ENCODE data around the gene CACNA2D3.
"Not testable (repeated sequence)": the region's sequence is repeated elsewhere in the genome, so short reads cannot be mapped to it uniquely, and the experiment has no call there.

CACNA2D3 gene

DNA sequence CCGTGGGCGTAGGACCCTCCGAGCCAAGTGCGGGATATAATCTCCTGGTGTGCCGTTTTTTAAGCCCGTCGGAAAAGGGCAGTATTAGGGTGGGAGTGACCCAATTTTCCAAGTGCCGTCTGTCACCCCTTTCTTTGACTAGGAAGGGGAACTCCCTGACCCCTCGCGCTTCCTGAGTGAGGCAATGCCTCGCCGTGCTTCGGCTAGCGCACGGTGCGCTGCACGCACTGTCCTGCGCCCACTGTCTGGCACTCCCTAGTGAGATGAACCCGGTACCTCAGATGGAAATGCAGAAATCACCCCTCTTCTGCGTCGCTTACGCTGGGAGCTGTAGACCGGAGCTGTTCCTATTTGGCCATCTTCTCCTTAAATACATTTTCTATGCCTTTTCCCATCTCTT, 342.2 kb downstream of the CACNA2D3 start:
- DNase-seq (ENCODE audit: low read depth in 2 of 2), result not testable (repeated sequence)

DNA sequence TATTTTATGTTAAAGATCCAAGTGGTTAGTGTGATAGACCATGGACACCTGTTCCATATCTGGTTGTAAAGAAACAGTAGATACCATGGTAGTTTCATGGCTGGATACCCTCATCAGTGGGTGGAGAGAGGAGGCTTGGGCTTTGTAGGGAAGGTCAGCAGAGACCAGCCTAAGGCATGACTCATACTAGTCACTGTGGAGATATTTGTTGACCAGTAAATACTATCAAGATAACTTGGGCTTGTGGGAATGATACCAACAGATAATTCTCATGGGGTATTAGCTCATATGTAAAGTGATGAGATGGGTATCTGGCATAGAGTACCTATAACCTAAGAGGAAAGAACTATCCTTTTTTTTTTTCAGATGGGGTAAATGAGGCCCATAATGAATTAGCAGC, 354.5 kb downstream of the CACNA2D3 start:
- no peak for DNase-seq (ENCODE audit: low read depth in 2 of 2)

DNA sequence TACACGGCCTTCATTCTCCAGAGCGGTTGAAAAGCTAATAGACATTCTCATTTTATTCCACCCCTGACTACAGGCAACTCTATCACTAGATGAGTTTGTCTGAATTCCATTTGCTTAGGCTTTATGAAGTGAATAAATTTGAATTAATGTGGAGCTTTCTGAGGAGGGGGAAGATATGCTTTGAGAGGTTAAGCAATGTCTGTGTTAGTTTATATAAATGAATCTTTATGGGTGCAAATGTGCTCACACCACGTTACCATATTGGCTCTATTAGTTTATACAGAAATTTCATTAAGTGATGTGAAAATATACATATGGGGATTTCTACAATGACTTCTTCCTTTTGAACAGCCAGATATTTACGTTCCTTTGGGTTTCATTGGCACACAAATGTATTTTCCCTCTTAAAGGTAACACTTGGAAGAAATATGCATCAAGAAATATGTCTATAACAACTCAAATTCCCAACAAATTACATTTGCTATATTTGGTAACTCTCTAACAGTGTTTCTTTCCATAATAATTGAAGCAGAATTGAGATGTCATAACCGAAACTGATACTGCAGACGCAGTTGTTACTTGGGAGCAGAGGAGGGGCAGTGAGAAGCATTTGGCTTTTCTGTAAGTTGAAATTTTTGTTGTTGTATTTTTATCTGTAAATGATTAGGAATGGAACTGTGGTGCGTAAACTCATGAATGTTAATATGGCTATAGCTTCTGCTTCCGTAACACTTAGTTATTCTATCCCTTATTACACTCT, 359.4 kb downstream of the CACNA2D3 start:
- DNase-seq (ENCODE audit: low read depth in 2 of 2), result no peak

DNA sequence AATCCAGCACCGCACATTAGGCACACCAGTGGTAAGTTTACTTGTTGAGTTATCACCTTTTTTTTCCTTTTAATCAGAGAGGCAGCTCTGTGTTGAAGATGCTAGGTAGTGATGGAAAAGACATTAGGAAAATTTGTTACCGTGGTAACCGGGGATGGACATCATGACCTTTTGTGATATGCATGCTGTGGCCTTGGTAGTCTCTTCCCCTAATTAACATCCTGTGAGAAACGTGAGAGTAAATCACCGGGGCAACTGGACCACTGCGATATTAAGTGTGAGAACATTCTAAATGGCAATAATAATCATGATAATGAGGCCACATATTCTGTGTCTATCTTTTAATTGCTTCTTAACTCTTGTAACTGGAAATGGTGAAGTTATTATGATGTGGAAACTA, 362.0 kb downstream of the CACNA2D3 start:
- DNase-seq (ENCODE audit: low read depth in 2 of 2), result no peak

DNA sequence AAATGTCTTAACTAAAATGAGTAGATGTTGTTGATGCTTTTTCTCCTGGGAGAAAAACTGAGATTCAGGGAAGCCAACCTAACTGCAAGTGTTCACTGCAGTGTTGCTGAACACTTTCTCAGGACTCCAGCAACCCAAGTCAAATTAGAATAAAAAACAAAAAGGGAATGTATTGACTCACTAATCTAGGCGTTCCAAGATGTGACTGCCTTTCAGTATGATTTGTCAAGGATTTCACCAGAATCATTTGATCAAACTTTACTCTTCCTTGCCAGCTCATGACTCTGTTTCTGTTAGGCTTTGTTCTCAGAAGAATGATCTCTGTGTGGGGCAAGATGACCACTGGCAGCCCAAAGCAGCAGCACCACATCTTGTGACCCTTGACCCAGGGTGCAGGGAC, 364.0 kb downstream of the CACNA2D3 start:
- no peak for DNase-seq (ENCODE audit: low read depth in 2 of 2)

DNA sequence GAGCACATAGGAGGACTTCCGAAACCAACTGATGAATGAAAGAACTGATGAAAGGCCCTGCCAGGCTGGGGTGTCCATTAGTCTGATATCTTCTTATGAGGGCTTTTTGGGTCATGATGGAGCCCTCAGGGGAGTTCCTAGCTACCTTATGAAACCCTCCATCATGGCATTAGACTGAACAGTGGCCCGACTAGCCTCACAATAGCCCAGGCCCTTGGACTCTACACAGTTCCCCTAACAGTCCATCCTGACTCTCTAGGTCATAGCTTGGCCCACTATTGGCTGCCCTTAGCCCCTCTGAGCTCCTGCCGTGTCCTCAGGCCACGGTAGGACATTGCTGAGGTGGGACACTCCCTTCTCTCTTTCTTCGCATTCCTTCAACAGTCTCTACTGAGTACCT, 365.9 kb downstream of the CACNA2D3 start:
- DNase-seq (ENCODE audit: low read depth in 2 of 2), result no peak

DNA sequence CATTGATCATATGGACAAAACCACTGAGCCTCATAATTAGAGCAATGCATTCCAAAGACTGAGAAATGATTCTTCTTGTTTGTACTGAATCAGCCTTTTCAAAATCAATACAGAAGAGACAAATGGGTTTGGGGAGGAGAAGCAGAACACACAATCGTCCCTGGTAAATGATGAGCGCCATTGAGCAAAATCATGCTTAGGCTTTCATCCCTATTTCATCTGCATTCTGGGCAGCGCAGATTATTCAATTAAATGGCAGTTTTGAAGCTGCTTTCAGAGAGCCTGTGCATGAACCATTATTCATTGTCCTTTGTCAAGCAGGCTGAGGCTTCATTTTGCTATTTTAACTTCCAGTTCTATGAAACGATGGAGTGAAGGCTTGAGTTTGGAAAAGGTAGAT, 371.9 kb downstream of the CACNA2D3 start:
- no peak for DNase-seq (ENCODE audit: low read depth in 2 of 2)

DNA sequence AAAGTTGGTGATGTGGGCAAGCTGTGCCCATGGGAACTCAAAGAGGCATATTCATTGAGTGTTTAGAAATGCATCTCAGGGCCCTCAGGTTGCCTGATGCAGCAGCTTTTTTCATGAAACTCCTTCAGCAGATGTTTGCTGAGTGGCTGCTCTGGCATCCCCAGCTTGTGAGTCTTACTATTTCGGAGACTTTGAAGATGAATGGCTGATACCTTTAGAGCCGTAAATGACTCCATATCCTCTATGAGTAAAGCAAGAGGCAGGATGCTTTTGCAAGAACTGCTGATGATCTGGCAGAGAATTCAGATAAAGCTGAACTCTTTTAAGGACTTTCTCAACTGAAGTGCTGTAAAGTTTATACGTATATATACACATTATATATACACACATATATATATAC, 384.3 kb downstream of the CACNA2D3 start:
- DNase-seq (ENCODE audit: low read depth in 2 of 2), result no peak

DNA sequence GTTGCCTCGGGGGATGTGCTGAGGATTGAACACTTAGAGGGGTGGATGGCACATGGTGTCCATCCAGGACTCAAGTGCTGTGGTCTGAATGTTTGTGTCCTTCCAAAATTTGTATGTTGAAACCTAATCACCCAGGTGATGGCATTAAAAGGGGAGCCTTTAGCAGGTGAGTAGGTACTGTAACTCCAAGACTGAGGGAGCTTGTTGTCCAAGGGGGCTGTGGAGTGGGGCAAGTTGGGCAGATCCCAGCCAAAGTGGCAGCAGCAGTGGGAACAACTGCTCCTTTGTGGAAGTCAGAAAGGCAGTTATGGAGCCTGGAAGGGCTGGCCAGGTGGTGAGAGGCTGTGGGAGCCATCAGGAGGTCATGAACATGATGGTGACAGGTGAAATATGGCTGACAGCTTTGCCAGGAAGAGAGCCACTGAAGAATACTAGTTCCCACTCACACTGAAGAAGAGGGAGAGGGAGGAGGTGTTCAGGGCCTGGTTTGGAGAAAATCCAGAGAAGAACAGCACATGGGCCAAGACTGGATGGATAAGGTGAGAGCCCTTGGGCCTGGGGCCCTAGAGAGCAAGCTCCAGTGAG, 385.6 kb downstream of the CACNA2D3 start:
- DNase-seq (ENCODE audit: low read depth in 2 of 2), result no peak

DNA sequence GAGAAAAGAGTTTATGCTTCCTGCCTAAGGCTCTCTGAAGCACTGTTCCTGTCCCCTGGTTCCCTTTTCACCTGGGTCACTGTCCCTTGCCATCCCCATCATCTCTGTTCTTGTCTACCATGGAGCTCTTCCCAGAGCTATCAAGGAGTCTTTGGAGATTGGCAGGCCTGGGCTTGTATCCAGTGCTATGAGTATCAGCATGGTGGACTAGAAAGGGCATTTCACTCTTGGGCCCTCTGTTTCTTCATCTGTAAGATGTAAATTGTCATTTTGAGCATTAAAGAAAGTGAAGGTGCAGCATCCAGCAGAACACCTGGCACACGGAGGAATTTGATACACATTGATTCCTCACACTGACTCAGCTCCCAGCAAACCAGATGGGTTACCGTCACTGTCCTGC, 388.2 kb downstream of the CACNA2D3 start:
- no peak for DNase-seq (ENCODE audit: low read depth in 2 of 2)

DNA sequence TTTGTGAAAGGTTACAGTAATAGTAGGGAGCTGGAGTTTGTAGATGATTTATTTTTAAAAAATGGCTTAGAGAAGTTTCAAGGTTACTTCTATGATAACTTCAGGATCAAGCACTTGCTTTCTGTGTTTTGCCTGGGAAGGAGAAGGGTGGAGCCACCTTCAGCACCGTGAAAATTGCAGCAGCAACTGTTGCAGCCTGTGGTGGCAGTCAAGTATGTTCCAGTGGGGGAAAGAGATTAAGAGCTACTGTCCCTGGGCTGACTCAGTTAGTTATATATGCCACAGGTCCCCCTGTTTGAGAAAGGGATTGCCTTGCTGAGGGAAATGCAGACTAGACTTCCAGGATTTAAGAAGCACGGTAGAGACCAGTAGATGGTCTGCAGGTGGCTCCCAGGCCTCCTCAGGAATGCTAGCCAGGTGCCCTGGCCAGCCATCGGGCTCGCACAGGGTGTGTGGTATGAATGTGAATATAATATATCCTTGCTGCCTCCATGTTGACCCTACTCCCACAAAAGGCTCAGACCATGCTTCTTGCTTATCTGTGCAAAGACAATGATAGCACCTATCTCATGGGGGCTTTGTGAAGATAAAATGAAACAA, 389.5 kb downstream of the CACNA2D3 start:
- DNase-seq (ENCODE audit: low read depth in 2 of 2), result no peak

DNA sequence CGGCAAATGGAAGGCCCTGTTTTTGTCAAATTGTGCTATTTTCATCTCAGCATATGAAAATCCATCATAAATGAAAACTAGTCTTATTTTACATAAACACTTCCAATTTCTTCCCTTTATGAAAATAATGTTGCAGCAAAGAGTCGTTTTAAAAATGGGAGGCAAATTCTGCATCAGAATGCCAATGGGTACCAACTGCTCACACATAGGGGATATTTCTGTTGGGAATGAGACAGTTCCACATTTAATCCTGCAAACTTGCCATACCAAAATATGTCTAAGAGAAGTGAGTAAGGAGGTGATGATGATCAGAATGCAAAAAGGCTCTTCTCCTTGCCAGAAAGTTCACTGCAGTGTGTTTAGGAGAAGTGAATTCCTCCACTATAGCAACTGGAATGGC, 391.7 kb downstream of the CACNA2D3 start:
- DNase-seq (ENCODE audit: low read depth in 2 of 2), result no peak

DNA sequence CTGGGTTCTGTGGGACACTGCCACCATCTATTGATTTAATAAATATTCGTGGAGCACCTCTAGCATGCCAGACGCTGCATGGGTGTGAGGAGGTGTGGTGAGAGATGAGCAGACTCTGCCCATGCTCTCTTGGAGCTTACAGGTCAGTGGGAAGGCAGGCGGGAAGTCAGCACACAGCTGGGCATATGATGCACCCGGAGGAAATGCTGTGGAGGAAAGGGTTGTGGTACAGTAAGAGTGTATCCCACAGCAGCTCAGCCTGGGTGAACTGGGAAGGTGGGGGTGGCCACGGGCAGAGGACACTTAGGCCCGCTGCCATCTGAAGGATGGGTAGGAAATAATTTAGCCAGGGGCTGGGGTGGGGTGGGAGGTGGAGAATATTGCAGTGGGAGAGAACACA, 392.1 kb downstream of the CACNA2D3 start:
- DNase-seq (ENCODE audit: low read depth in 2 of 2), result no peak

DNA sequence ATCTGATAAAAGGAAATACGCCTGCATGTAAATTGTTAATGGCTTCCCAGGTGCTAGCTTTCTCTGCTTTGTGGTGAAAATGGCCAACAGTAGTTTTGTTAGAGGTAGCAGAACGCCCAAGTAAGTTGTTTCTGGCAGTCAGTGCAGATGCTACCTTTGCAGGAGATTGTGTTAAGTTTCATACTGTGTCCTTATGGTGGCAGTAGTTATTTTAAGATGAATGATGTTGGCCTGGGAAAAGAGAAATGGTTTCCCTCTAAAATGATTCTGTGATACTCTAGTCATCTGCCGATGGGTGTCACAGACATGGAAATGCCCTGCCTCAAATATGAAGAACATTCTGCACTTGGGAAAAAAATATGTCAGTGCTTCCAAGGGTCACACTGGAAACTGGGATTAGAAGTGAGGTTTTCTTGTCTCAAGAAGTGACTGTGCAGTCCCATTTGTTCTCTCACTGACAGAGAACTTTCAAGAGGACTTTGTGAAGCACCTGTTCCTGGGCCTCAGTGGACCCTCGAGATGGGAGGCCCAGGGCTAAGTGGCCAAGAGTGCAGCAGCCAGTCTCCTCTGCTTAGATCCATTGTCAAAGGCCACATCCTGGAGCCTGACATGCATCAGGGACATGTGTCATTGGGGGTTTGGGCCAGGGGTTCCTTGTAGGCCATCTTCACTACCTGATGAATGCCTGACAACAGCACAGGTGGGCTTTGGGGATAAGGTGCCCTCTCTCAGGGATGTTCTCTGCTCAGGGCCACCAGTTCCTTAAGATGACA, 393.3 kb downstream of the CACNA2D3 start:
- DNase-seq (ENCODE audit: low read depth in 2 of 2), result no peak

DNA sequence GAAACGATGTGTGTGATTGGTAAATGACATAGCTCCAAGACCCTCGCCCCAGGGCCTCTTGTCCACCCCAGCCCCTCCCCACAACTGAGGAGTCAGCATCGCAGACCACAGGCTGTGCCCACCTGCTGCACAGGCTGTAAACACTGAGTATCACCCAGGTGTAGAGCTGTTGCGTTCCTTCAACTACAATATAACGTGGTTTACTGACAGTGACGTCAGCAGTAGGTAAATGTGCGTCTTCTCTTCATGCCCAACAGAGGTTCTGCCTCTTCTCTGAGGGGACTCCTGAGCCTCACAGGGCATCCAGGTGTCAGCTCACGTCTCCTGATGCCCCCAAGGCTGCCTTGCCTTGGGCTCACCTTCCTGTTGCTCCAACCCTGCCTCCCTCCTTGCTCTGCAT, 395.1 kb downstream of the CACNA2D3 start:
- no peak for DNase-seq (ENCODE audit: low read depth in 2 of 2)

DNA sequence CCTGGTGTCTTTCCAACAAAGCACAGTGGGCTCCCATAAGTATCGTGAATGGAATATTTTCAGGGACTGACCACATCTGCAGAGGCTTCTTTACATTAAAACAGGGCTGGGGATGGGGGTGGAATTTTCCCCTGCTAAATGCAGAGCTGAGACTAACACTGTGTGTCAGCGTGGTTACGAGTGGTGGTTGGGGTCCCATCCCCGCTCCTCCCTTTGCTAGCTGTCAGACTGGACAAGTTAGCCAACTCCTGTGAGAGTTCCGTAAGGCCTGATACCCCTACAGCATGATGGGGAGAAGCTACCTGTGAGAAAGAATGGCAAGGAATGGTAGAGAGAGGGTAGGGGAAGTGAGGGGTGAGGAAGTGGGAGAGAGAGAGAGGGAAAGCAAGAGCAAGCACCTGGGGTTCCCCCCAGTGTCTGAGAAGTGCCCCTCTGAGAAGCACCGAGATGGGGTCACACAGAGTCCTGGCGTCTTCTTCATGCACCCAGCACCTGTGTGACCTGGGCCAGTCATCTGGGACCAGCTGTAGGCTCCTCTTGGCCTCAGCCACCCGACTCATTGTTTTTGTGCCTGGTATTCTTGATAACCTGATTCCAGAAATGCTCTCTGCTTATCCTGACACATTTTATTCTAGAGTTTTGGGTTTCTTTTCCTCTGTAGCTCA, 395.8 kb downstream of the CACNA2D3 start:
- no peak for DNase-seq (ENCODE audit: low read depth in 2 of 2)

DNA sequence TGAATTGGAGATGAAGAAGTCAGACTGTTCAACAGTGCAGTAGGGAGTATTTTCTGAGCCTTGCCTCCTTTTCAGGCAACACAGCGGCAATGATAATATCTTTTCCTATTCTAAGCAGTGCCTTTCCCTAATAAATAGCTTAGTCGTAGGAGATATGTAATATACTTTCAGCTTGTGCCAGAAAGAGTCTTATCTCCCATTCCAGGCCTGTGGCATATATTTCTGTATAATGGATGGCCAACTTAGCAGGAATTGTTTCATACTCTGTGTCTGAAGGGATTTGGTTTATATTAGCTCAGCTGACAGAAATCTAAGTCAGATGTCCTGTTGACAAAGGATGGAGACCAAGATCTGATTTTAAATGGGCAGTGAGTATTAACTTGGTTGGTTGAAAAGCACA, 397.1 kb downstream of the CACNA2D3 start:
- no peak for DNase-seq (ENCODE audit: low read depth in 2 of 2)

DNA sequence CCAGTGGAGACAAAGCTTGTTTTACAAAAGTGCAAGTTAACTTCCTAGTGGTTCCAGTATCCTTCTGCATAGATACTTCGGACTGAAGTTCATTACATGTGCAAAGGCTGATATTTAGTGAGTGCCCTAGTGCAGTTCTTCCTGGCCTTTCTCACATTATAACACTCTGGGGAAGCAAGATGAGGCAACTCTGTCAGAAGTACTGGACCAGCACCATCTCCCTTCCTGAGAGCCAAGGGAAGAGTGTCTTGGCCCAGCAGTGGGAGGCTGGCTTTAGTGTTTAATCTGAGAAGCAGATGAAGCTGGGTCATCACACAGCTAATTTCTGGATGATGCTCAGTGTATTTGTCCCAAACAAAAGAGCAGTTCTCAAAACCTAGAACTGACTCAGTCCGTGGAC, 397.7 kb downstream of the CACNA2D3 start:
- no peak for DNase-seq (ENCODE audit: low read depth in 2 of 2)

DNA sequence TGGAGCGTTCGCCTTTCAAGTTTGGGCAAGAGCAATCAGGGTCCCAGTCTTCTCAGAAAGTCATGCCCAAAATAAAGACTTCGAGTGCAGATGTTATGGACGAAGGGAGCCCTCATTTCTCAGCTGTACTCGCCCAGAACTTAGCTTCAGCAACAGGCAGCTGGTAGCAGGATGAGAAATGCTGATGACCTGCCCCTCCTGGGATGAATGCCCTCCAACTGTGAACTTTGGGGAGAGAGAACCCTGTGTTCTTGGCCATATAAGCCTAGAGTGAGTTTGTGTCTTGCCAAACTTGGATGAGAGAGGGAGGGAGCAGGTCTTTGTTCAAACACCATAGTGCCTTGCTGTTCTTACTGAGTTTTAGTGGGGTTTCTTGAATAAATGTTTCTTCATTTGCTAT, 405.2 kb downstream of the CACNA2D3 start:
- no peak for DNase-seq (ENCODE audit: low read depth in 2 of 2)

DNA sequence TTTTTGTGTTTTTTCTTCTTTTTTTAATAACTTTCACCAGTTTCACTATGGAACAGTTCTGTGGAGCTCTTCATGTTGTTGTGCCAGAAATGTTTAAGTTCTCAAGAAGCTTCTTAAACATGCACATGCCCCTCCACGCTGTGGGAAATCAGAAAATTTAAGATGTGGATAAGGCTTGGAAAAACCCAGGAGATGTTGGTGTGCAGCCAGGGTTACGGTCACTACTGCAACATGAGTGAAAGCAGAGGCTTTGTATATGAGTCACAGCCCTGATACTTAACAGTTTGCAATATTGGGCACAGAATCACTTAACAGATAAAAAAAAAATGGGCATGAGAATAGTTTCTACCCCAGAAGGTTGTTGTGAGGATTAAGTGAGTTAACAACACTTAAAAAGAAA, 405.6 kb downstream of the CACNA2D3 start:
- DNase-seq (ENCODE audit: low read depth in 2 of 2), result no peak

DNA sequence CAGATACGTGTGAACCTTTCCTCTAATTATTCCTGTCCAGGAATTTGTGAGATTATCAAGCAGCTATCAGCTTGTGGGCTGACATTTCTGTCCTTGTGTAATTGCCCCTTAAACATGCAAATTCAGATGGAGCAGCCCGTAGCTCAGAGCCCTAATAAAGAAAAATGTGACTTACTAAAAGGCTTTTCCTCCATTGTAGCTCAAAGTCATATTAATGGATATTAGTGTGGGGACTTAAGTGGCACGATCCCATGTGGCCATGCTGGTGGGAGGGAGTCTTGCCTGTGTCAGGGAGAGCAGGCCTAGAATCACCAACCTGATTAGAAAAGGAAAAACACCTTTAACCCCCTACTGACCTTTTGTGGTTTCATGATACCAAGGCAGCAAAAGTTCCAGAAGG, 406.3 kb downstream of the CACNA2D3 start:
- no peak for DNase-seq (ENCODE audit: low read depth in 2 of 2)

DNA sequence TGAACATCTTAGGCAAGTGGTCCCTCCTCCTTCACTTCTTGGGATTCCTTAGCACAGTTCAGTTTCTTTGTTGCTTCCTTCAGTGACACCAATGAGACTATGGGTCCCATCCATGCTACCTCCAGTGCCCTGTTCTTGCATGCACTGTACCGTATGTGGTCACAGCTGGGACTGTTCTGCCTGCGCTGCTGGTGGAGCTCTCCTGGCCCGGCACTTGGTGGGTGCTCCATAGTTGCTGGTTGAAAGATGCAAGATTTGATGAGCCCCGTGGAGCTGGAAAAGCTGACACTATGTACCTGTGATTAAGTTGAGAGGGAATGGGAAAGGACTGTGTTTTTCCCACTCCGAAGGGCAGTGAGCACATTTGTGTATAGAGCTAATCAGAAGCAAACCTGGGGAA, 407.7 kb downstream of the CACNA2D3 start:
- DNase-seq (ENCODE audit: low read depth in 2 of 2), result no peak

All from stimulated activated CD4-positive, alpha-beta T cell treated with anti-CD3 and anti-CD28 coated beads, Interleukin-1b, Interleukin-23, amount 100 ng/mL, for 4 hours (primary cell).